IMR-90 (cell line): Measurements from ENCODE around the gene TGM5. TPM values are rescaled to one million over a fixed set of nuclear protein-coding genes. Genes with fewer than 3 reads are reported as not detected.

Source experiments
- ATAC-seq: fragments of 200-7000 bp; cut with Tn5 transposase; 2 replicates; pipeline ENCODE4 v1.9.1; 2020; ENCODE audit warnings: low read depth, mild to moderate bottlenecking, moderate library complexity
- BruUV-seq: library from RNA; stranded (reverse); fragments of 400-500 nt; replicated peaks from 2 replicates; lab custom pipeline; 2021; lab: Mats Ljungman, UMichigan
- CTCF ChIA-PET: fragments of 300-600 bp; formaldehyde crosslinking; extraction: SDS; loops from one replicate; lab custom pipeline; 2021; ENCODE audit warnings: antibody characterized with exemption; lab: Yijun Ruan, JAX
- POLR2A ChIA-PET: fragments of 300-600 bp; sonication (Branson Sonifier 250); formaldehyde crosslinking; loops from one replicate; lab custom pipeline; 2022; ENCODE audit warnings: antibody characterized with exemption; ENCODE audit not compliant: unreplicated experiment; lab: Charles Lee
- DNase-seq: peaks from one replicate; pipeline ENCODE4 v3.0.0; 2013
- H2AFZ ChIP-seq: replicated peaks from 2 replicates; pipeline ENCODE3; 2013; ENCODE audit warnings: low read length, mild to moderate bottlenecking; ENCODE audit not compliant: poor library complexity
- H2AK5ac ChIP-seq: 2 replicates; pipeline ENCODE4 v1.6.1; 2013; ENCODE audit warnings: low read depth, low read length, inconsistent platforms
- H2AK9ac ChIP-seq: replicated peaks from 2 replicates; pipeline ENCODE3; 2013; ENCODE audit warnings: mild to moderate bottlenecking, low read depth, low read length, moderate library complexity; ENCODE audit not compliant: poor library complexity
- H2BK120ac ChIP-seq: 2 replicates; pipeline ENCODE4 v1.6.1; 2013; ENCODE audit warnings: low read depth, low read length, inconsistent platforms
- H2BK15ac ChIP-seq: 3 replicates; pipeline ENCODE4 v1.6.1; 2013; ENCODE audit warnings: low read depth, low read length, inconsistent platforms
- H2BK20ac ChIP-seq: 2 replicates; pipeline ENCODE4 v1.6.1; 2013; ENCODE audit warnings: low read depth, mild to moderate bottlenecking, inconsistent platforms, low read length, moderate library complexity
- H2BK5ac ChIP-seq: 2 replicates; pipeline ENCODE4 v1.6.1; 2013; ENCODE audit warnings: mild to moderate bottlenecking, low read depth, low read length, inconsistent platforms; ENCODE audit not compliant: poor library complexity, severe bottlenecking
- H3K14ac ChIP-seq: replicated peaks from 2 replicates; pipeline ENCODE4 v1.6.1; 2013; ENCODE audit warnings: low read depth, low read length, inconsistent platforms
- H3K18ac ChIP-seq: 2 replicates; pipeline ENCODE4 v1.6.1; 2013; ENCODE audit warnings: low read depth, low read length, control low read depth
- H3K23ac ChIP-seq: 2 replicates; pipeline ENCODE4 v1.6.1; 2013; ENCODE audit warnings: low read depth, low read length, inconsistent platforms
- H3K27ac ChIP-seq: 2 replicates; pipeline ENCODE4 v1.5.1; 2013; ENCODE audit warnings: mild to moderate bottlenecking, control low read depth, low read length; ENCODE audit not compliant: insufficient read depth
- H3K27me3 ChIP-seq: 2 replicates; pipeline ENCODE4 v1.6.1; 2013; ENCODE audit warnings: low read length; ENCODE audit not compliant: control insufficient read depth, insufficient read depth
- H3K36me3 ChIP-seq: 2 replicates; pipeline ENCODE4 v1.6.1; 2013; ENCODE audit warnings: low read length, mixed read lengths; ENCODE audit not compliant: control insufficient read depth, insufficient read depth
- H3K4ac ChIP-seq: 2 replicates; pipeline ENCODE4 v1.6.1; 2013; ENCODE audit warnings: low read depth, low read length, inconsistent platforms
- H3K4me1 ChIP-seq: 2 replicates; pipeline ENCODE4 v1.6.1; 2013; ENCODE audit warnings: low read length, mixed read lengths; ENCODE audit not compliant: control insufficient read depth, insufficient read depth
- H3K4me2 ChIP-seq: 2 replicates; pipeline ENCODE4 v1.6.1; 2013; ENCODE audit warnings: low read depth, mild to moderate bottlenecking, control low read depth, low read length, moderate library complexity
- H3K4me3 ChIP-seq: 2 replicates; pipeline ENCODE4 v1.5.1; 2013; ENCODE audit warnings: low read depth, mild to moderate bottlenecking, control low read depth, low read length, moderate library complexity; ENCODE audit not compliant: insufficient read depth
- H3K56ac ChIP-seq: 2 replicates; pipeline ENCODE4 v1.6.1; 2013; ENCODE audit warnings: low read length, inconsistent platforms; ENCODE audit not compliant: insufficient read depth; ENCODE audit errors: extremely low read depth
- H3K79me1 ChIP-seq, 2 experiments: 2 replicates each; pipeline ENCODE4 v1.6.1; 2013; ENCODE audit warnings: low read length in 2 of 2, inconsistent platforms in 1 of 2, low read depth in 1 of 2
- H3K9ac ChIP-seq: 2 replicates; pipeline ENCODE4 v1.6.1; 2013; ENCODE audit warnings: low read depth, low read length, control low read depth
- H3K9me1 ChIP-seq: 2 replicates; pipeline ENCODE4 v1.6.1; 2013; ENCODE audit warnings: low read length, inconsistent platforms; ENCODE audit not compliant: insufficient read depth
- H3K9me3 ChIP-seq: 2 replicates; pipeline ENCODE4 v1.6.1; 2013; ENCODE audit warnings: low read length; ENCODE audit not compliant: control insufficient read depth, insufficient read depth
- H4K20me1 ChIP-seq: 2 replicates; pipeline ENCODE4 v1.6.1; 2013; ENCODE audit warnings: low read length, inconsistent platforms; ENCODE audit not compliant: insufficient read depth
- H4K5ac ChIP-seq: 2 replicates; pipeline ENCODE4 v1.6.1; 2013; ENCODE audit warnings: mild to moderate bottlenecking, low read depth, low read length, control low read depth
- H4K8ac ChIP-seq, 2 experiments: 2 replicates each; pipeline ENCODE4 v1.6.1; 2013; ENCODE audit warnings: low read depth in 2 of 2, low read length in 2 of 2, control low read depth in 1 of 2, inconsistent platforms in 1 of 2
- H4K91ac ChIP-seq: 2 replicates; pipeline ENCODE4 v1.6.1; 2013; ENCODE audit warnings: low read depth, low read length, inconsistent platforms; ENCODE audit not compliant: insufficient read depth
- CTCF ChIP-seq: conservative IDR thresholded peaks from 2 replicates; pipeline ENCODE4 v1.5.1; 2012; ENCODE audit warnings: mild to moderate bottlenecking, low read depth, low read length, improper control_type of control experiment
- RCOR1 ChIP-seq: IDR thresholded peaks from 2 replicates; pipeline ENCODE4 v1.6.1; 2012; ENCODE audit warnings: mild to moderate bottlenecking, low read length, improper control_type of control experiment; ENCODE audit not compliant: insufficient replicate concordance
- RFX5 ChIP-seq: IDR thresholded peaks from 2 replicates; pipeline ENCODE4 v1.8.0; 2012; ENCODE audit warnings: low read depth, mild to moderate bottlenecking, low read length, moderate library complexity
- WGBS, 2 experiments: methylation state at CpG; one replicate each; pipeline versions ENCODE4 v1.1.5 to v1.1.7; 2013; ENCODE audit warnings: missing lambda C conversion rate in 2 of 2; ENCODE audit not compliant: insufficient read length in 1 of 2; ENCODE audit errors: extremely low coverage in 2 of 2; 5-methylcytosine and 5-hydroxymethylcytosine counted together
- dilution Hi-C: fragments of 300-500 bp; cut with HindIII; formaldehyde crosslinking; loops from one replicate; pipeline ENCODE4 v1.14.3; 2018; ENCODE audit warnings: low sequenced_read_pairs; ENCODE audit not compliant: unreplicated experiment
- in situ Hi-C: fragments of 300-500 bp; cut with MboI; formaldehyde crosslinking; loops from 3 replicates; pipeline ENCODE4 v1.14.3; 2019; ENCODE audit warnings: low sequenced_read_pairs, inconsistent platforms, mixed read lengths
- intact Hi-C: fragments of 100-400 bp; cut with micrococcal nuclease; formaldehyde crosslinking; loops from 2 replicates; pipeline ENCODE4 v1.10.0; 2022
- polyA plus RNA-seq, 3 experiments: library from polyadenylated mRNA; depleted of rRNA; stranded (reverse); fragments of >200 nt; gene quantifications; 2 replicates each; pipeline ENCODE4 v1.2.3, GENCODE V29; 2012; ENCODE audit warnings: low replicate concordance in 1 of 3
- total RNA-seq: library from RNA; depleted of rRNA; stranded (reverse); fragments of >200 nt; gene quantifications from 2 replicates; pipeline ENCODE4 v1.2.3, GENCODE V29; 2012

The TGM5 gene
- total and polyA plus RNA-seq, 2 of the 4 experiments (the other 2 are of a cell fraction), result not detected

- TF ChIP-seq RFX5, result no peak
Measured at GRCh38 chr15:43219929-43220928, 46.5 kb downstream of the TGM5 start (continued).

DNA sequence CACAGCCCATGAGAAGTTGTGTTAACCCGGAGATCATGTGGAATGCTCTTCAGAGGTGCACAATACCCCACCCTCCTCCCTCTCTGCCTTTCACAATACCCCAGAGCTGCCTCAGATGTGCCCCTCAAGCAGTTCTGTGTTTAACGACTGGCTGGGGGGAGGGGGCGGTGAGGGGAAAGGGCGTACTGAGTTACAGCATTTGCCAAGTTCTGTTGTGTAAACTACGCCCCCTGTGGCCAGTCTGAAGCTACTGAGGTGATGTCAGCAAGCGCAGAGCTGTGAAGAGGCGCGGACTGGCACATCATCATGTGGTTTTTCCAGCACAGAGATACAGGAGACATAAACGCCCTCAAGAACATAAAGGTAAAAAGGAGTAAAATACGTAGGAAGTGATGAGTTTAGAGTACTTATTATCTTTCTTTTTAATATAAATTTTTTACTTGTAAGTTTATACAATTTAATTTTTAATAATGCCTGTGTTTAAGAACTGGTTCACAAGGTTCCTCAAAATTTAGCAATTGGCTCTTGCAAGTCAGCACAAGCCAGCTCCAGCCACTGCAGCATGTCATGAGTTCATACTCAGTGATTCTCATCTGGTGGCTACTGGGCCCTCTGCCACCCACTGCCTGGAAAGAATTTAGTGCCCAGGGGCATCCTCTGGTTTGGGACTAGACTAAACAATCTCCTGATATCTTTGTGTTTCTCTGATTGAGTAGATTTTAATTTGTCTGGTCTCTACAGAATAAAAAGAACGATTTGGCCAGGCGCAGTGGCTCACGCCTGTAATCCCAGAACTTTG, 47.6 kb downstream of the TGM5 start:
- H3K9me1 ChIP-seq, result no peaks in the 10 kb centered on the region
- H3K23ac ChIP-seq, result no peak overlapping the region
- H3K14ac ChIP-seq, result no peak overlapping the region
- no peak overlapping the region for H2AK5ac ChIP-seq
- H3K9ac ChIP-seq, result no peak overlapping the region
- no peaks in the 10 kb centered on the region for H3K9me3 ChIP-seq
- WGBS, 2 experiments, result 14% methylated on average over 4 of the region's 13 CpGs; no CpG with 5 or more reads in 1 of the 2 experiments
- no peak overlapping the region for H2AK9ac ChIP-seq
- TF ChIP-seq RCOR1 (no peak), CTCF (peak; percentile 33)
- no TSS peak for BruUV-seq
- no peak overlapping the region for H3K18ac ChIP-seq
- intact Hi-C loops, result no loop called here
- ChIA-PET CTCF (interaction anchor here (1.3 kb wide), 1 partner anchor 66 kb away, joined by 5 read pairs; no protein-coding TSS in a partner anchor), POLR2A (no interaction called here)
- in situ Hi-C loops, result no loop called here
- no peak overlapping the region for H2BK5ac ChIP-seq
- H2BK15ac ChIP-seq, result no peak overlapping the region
- H3K27ac ChIP-seq, result no peak overlapping the region
- no peak overlapping the region for H3K4me2 ChIP-seq
- H2BK120ac ChIP-seq, result no peak overlapping the region
- no peaks in the 10 kb centered on the region for H3K79me1 ChIP-seq
- no peak overlapping the region for H4K5ac ChIP-seq
- peaks cover 41% of the 10 kb centered on the region for H3K27me3 ChIP-seq
- H3K4me1 ChIP-seq, result no peaks in the 10 kb centered on the region
- no peaks in the 10 kb centered on the region for H4K20me1 ChIP-seq
- dilution Hi-C loops, result no loop called here
- no peak overlapping the region for H2AFZ ChIP-seq
- H2BK20ac ChIP-seq, result no peak overlapping the region
- DNase-seq, result peak; percentile 18
- no peak for ATAC-seq
- H3K36me3 ChIP-seq, result no peaks in the 10 kb centered on the region
- H3K4ac ChIP-seq, result no peak overlapping the region
- no peak overlapping the region for H3K4me3 ChIP-seq
- H3K56ac ChIP-seq, result no peak overlapping the region
- H4K91ac ChIP-seq, result no peak overlapping the region
- no peak overlapping the region for H4K8ac ChIP-seq
